ENCODE data around the gene TCF12.

- TF ChIP-seq YY1 (IDR thresholded peaks at IDR 0.05; ENCODE audit: insufficient read depth, insufficient read length): no peak
- TF ChIP-seq ZNF274 (IDR thresholded peaks at IDR 0.05; ENCODE audit: low read depth, low read length): no peak
These were observed 15.4 kb downstream of the TCF12 start for GRCh38 chr15:56933811-56934210.
